Measurements from ENCODE around the gene CDC42EP1.

The CDC42EP1 gene

DNA sequence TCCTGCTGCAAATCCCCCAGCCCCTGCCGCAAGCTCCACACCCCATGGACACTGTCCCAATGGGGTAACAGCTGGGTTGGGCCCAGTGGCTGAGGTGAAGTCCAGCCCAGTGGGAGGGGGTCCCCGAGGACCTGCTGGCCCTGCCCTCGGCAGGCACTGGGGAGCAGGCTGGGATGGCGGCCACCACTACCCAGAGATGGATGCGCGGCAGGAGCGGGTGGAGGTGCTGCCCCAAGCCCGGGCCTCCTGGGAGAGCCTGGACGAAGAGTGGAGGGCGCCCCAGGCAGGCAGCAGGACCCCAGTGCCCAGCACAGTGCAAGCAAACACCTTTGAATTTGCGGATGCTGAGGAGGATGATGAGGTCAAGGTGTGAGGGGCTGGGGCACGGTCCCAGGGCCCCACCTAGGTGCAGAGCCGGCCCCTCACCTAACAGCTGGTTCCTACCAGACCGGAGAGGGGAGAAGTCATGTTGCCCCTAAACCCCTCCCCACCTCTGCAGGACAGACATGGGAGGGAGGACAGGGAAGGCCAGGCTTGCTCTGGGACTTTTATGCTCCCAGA lies 8.2 kb downstream of the CDC42EP1 start:
- H3K27me3 ChIP-seq (ENCODE audit: insufficient read depth, low read length) = no peaks in the 10 kb centered on the region
- no peak overlapping the region for H2AFZ ChIP-seq (ENCODE audit: low read depth, low read length)
- no peaks in the 10 kb centered on the region for H3K4me1 ChIP-seq (ENCODE audit: insufficient read depth, low read length)
- H3K4me3 ChIP-seq (ENCODE audit: low read length) = no peak overlapping the region
- no peaks in the 10 kb centered on the region for H3K9me3 ChIP-seq (ENCODE audit: low read length)
- peaks cover 8% of the 10 kb centered on the region for H3K36me3 ChIP-seq (ENCODE audit: insufficient read depth, low read length)

DNA sequence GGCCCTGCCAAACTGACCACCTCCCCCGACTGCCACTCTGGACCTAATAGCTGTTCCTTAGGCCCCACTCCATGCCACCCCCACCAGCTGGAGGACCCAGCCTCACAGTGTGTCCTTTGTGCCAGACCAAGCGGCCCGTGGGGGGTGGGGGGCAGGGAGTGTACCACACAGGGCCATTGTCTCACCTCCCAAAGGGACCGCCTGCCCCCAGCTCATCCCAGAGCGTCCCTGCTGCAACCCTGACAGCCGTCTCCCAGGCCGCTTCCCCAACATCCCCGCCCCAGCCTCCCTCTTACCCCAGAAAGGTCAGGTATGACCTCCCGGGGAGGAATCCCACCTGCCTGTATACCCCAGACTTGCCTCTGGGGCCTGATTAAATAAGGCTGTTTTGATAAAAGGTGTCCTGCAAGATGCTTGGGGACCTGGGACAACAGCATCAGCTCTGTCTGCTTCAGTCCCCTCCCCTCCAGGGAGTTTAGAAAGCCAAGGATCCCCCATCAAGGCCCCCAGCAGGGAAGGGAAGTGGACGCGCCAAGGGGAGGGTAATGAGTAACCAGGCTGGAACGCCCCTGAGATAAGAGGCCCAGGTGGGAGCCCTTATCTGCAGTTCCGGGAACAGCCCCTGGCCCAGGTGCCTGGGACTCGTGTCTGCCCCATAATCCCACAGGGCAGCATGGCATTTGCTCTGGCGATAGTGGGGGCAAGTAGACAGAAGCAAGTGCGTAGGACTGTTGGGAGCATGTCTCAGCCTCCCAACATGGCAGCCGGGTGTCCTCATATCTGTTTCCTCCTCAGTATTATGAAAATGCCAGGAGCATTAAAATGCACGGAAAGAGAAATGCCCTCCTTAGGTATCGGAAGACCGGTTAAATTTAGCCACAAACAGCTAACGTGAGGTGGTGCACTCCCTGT lies 9.0 kb downstream of the CDC42EP1 start:
- Histone ChIP-seq H3K27me3 (ENCODE audit: insufficient read depth, low read length) (no peaks in the 10 kb centered on the region), H3K9me3 (ENCODE audit: low read length) (no peaks in the 10 kb centered on the region), H3K4me3 (ENCODE audit: low read length) (no peak overlapping the region), H3K36me3 (ENCODE audit: insufficient read depth, low read length) (peaks cover 8% of the 10 kb centered on the region), H3K4me1 (ENCODE audit: insufficient read depth, low read length) (no peaks in the 10 kb centered on the region), H2AFZ (ENCODE audit: low read depth, low read length) (no peak overlapping the region)

DNA sequence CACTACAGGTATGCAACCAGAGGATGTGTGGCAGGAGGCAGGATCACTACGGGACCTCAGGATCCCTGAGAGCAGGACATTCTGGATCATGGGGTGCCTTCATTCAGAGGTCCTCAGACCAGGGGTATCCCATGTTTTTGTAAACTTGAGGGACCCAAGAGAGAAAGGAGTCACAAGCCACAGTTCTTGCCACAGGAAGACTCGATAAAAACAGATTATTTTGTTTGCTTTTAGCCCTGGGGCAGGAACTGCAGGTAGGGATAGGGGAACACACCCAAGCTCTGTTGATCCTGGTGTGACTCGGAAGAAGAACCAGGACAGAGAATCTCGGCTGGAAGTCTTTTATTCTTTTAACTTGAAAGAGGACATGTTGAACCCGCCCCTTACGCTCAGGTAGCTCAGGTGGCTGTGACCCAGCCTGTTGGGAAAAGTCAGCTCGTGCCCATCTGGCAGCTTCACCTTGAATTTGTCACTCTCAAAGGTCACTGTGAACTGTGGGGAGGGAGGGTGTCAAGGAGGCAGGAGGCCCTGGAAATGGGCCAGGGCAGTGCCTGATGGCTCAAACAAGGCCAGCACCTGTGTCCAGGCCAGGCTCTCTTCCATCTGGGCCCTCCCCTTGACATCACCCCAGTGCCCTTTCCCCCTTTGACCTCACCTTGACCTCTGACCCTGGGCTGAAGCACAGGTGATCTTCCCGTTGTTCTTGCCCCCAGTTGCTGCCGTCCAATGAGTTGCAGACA lies 9.8 kb downstream of the CDC42EP1 start:
- Histone ChIP-seq H3K4me3 (ENCODE audit: low read length) (no peak overlapping the region), H3K36me3 (ENCODE audit: insufficient read depth, low read length) (peaks cover 8% of the 10 kb centered on the region), H3K9me3 (ENCODE audit: low read length) (no peaks in the 10 kb centered on the region), H2AFZ (ENCODE audit: low read depth, low read length) (no peak overlapping the region), H3K4me1 (ENCODE audit: insufficient read depth, low read length) (no peaks in the 10 kb centered on the region), H3K27me3 (ENCODE audit: insufficient read depth, low read length) (no peaks in the 10 kb centered on the region)

DNA sequence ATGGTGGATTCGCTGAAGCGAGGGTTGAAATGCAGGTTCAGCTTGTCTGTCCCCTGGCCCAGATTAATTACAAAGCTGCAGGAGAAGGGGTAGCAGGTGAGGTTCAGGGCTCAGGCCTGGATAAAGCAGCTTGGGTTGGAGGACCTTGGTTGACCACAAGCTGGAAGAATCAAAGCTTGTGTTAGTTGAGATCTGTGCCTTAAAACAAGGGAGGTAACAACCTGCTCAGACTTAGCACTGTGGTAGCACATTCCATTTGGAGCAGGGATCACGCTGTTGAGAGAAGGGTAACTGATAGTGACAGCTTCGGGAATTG lies 10.3 kb downstream of the CDC42EP1 start:
- Histone ChIP-seq H3K4me3 (ENCODE audit: low read length) (no peak overlapping the region), H3K27me3 (ENCODE audit: insufficient read depth, low read length) (no peaks in the 10 kb centered on the region), H3K36me3 (ENCODE audit: insufficient read depth, low read length) (peaks cover 8% of the 10 kb centered on the region), H3K4me1 (ENCODE audit: insufficient read depth, low read length) (no peaks in the 10 kb centered on the region), H3K9me3 (ENCODE audit: low read length) (no peaks in the 10 kb centered on the region), H2AFZ (ENCODE audit: low read depth, low read length) (no peak overlapping the region)

DNA sequence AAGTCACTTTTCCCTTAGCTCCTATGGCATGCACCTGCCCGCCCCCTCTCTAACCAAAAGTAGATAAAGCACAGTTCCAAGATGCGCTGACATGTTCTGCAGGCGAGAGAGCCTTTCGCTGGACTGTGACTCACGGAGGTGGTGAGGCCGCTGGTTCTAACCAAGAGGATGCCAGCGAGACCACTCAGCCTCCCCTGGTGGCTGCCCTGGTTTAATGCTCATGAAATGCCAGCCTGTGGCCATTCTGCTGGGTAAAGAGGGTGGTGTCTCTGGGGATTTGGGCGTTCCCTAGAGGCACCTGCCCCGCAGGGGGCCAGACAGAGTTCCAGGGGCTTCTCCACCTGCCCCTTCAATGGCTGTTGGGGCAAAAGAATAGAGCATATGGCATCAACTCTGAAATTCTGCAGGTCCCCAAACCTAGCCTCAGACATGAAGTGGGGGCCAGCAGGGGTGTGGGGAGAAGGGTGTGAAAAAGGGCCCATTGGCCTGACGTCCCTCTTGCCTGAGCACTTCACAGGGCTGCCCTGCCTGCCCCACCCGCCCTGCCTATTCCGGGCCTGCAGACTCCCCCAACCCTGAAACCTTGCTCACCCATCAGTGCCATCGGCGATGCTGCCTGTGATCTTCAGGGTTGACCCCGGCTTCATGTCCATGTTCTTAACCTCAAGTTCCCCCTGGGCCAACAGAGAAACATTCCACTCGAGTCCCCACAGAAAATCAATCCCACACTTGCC lies 11.1 kb downstream of the CDC42EP1 start:
- H3K4me1 ChIP-seq (ENCODE audit: insufficient read depth, low read length) = no peaks in the 10 kb centered on the region
- H3K4me3 ChIP-seq (ENCODE audit: low read length) = no peak overlapping the region

DNA sequence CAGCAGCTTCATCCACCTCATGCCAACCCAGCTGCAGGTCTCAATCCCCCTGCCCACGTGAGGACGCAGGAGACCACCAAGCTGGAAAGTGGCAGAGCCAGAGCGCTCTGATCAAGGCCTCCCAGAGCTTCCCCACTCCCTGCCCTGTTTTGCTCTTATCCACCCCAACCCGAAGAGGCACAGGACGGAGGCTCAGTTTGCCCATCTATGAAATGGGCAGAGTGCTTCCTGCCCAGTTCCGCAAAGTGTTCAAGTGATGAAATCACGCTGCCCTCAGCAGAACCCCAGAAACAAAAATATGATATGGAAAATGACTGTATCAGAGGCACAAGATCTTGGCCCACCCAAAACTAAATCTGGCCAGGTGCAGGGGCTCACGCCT lies 11.7 kb downstream of the CDC42EP1 start:
- Histone ChIP-seq H3K9me3 (ENCODE audit: low read length) (no peaks in the 10 kb centered on the region), H3K27me3 (ENCODE audit: insufficient read depth, low read length) (no peaks in the 10 kb centered on the region), H3K4me1 (ENCODE audit: insufficient read depth, low read length) (no peaks in the 10 kb centered on the region)

More for the DNA sequence above, 11.1 kb downstream of the CDC42EP1 start:
- Histone ChIP-seq H3K27me3 (ENCODE audit: insufficient read depth, low read length) (no peaks in the 10 kb centered on the region), H2AFZ (ENCODE audit: low read depth, low read length) (no peak overlapping the region), H3K36me3 (ENCODE audit: insufficient read depth, low read length) (peaks cover 5% of the 10 kb centered on the region), H3K9me3 (ENCODE audit: low read length) (no peaks in the 10 kb centered on the region)

DNA sequence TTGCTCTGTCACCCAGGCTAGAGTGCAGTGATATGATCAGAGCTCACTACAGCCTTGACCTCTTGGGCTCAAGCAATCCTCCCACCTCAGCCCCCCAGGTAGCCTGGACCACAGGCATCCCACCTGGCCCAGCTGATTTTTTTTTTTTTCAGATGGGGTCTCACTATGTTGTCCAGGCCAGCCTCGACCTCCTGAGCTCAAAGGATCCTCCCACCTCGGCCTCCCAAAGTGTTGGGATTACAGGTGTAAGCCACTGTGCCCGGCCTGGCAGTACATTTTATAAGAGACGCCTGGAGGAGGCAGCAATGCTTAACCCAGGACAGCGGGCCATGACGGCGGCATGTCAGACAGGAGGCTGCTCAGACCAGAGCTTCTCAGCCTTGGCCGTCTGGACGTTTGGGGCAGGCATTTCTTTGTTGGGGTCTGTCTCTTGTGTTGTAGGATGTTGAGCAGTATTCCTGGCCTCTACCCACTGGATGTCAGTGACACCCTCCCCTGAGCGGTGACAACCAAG lies 15.3 kb downstream of the CDC42EP1 start:
- Histone ChIP-seq H3K36me3 (ENCODE audit: insufficient read depth, low read length) (no peaks in the 10 kb centered on the region), H3K9me3 (ENCODE audit: low read length) (no peaks in the 10 kb centered on the region), H2AFZ (ENCODE audit: low read depth, low read length) (no peak overlapping the region), H3K4me1 (ENCODE audit: insufficient read depth, low read length) (no peaks in the 10 kb centered on the region), H3K27me3 (ENCODE audit: insufficient read depth, low read length) (peaks cover 2% of the 10 kb centered on the region), H3K4me3 (ENCODE audit: low read length) (no peak overlapping the region)

More for the DNA sequence above, 11.7 kb downstream of the CDC42EP1 start:
- Histone ChIP-seq H3K4me3 (ENCODE audit: low read length) (no peak overlapping the region), H3K36me3 (ENCODE audit: insufficient read depth, low read length) (no peaks in the 10 kb centered on the region), H2AFZ (ENCODE audit: low read depth, low read length) (no peak overlapping the region)

DNA sequence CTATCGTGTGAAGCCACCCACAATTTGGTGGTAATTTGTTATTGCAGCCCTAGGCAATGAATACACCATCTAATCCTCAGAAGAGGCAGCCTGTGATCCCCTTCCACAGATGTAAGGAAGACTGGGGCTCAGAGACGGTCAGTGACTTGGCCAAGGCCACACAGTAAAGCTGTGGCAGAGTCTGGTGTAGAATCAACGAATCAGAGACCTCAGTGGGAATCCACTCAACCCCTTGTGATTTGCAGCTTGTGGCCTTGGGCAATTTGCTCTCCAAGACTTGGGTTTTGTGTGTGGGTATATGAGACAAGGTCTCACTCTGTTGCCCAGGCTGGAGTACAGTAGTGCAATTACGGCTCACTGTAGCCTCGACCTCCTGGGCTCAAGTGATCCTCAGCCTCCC lies 17.7 kb downstream of the CDC42EP1 start:
- Histone ChIP-seq H3K4me3 (ENCODE audit: low read length) (no peak overlapping the region), H3K27me3 (ENCODE audit: insufficient read depth, low read length) (peaks cover 9% of the 10 kb centered on the region), H2AFZ (ENCODE audit: low read depth, low read length) (no peak overlapping the region), H3K4me1 (ENCODE audit: insufficient read depth, low read length) (no peaks in the 10 kb centered on the region), H3K36me3 (ENCODE audit: insufficient read depth, low read length) (no peaks in the 10 kb centered on the region), H3K9me3 (ENCODE audit: low read length) (no peaks in the 10 kb centered on the region)

DNA sequence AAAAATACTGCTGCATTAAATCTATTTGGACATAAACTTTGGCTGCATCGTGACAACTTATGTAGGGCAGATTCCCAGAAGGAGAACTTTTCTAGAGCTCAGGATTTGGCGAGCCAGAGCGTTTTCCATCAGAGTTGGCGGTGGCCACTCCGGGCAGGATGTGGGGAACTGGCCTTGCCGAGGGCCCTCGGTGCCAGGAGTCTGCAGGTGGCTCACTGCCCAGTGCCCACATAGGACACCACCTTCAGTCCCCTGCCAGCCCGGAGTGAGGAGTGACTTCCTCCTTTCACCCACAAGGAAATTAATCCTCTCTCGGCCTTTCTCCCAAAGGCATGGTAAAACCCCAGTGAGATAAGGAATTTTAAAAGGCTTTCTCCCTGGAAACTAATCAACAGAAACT lies 21.2 kb downstream of the CDC42EP1 start:
- H3K27me3 ChIP-seq (ENCODE audit: insufficient read depth, low read length) = peaks cover 9% of the 10 kb centered on the region
- no peaks in the 10 kb centered on the region for H3K9me3 ChIP-seq (ENCODE audit: low read length)
- no peak overlapping the region for H2AFZ ChIP-seq (ENCODE audit: low read depth, low read length)
- H3K4me3 ChIP-seq (ENCODE audit: low read length) = no peak overlapping the region
- H3K4me1 ChIP-seq (ENCODE audit: insufficient read depth, low read length) = no peaks in the 10 kb centered on the region
- H3K36me3 ChIP-seq (ENCODE audit: insufficient read depth, low read length) = no peaks in the 10 kb centered on the region

DNA sequence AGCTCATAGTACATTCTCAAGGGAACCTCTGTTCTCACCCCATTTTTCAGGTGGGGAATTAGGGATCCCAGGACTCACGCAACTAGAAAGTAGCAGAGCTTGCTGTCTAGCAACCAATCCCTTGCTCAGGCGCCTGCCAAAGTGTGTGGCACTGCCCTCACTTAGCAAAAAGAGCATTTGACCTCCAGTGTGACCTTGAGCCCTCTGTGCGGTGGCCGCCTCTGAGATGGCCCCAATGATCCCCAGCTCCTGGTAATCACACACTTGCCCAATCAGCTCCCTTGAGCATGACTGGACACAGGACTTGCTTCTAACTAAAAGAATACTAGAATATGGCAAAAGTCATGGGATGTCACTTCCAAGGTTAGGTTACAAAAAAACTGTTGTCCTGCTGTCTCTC lies 22.2 kb downstream of the CDC42EP1 start:
- Histone ChIP-seq H2AFZ (ENCODE audit: low read depth, low read length) (no peak overlapping the region), H3K4me1 (ENCODE audit: insufficient read depth, low read length) (no peaks in the 10 kb centered on the region), H3K9me3 (ENCODE audit: low read length) (no peaks in the 10 kb centered on the region), H3K36me3 (ENCODE audit: insufficient read depth, low read length) (no peaks in the 10 kb centered on the region), H3K27me3 (ENCODE audit: insufficient read depth, low read length) (peaks cover 15% of the 10 kb centered on the region), H3K4me3 (ENCODE audit: low read length) (no peak overlapping the region)

DNA sequence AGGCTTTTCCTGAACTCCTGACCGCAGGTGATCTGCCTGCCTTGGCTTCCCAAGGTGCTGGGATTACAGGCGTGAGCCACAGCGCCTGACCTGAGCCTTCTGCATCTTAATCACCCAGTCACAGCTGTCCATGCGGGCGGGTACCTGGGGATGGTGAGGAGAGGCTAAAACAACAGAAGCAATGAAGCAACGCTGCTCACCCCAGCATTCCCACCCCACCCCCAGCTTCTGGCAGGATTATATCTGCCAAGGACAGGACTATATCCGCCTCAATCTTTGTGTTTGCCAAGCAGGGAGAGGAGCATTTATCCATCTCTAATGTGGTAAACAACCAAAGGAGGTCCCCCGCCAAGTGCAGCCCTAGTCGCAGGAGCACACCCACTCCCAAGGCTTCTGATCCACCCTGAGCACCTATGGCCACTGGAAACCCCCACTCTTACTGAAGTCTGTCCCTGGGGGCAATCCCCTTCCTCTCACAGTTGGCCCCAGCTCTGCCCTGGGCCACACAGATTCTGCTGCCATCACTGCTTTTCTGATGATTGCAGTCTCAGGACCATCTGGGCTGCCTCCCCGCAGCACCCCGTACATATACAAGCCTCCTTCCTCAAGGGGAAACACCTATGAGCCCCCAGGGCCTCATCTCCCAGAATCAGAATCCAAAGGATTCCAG lies 28.4 kb downstream of the CDC42EP1 start:
- Histone ChIP-seq H3K4me3 (ENCODE audit: low read length) (no peak overlapping the region), H3K36me3 (ENCODE audit: insufficient read depth, low read length) (no peaks in the 10 kb centered on the region), H3K9me3 (ENCODE audit: low read length) (no peaks in the 10 kb centered on the region), H3K4me1 (ENCODE audit: insufficient read depth, low read length) (no peaks in the 10 kb centered on the region), H2AFZ (ENCODE audit: low read depth, low read length) (no peak overlapping the region), H3K27me3 (ENCODE audit: insufficient read depth, low read length) (peaks cover 8% of the 10 kb centered on the region)

DNA sequence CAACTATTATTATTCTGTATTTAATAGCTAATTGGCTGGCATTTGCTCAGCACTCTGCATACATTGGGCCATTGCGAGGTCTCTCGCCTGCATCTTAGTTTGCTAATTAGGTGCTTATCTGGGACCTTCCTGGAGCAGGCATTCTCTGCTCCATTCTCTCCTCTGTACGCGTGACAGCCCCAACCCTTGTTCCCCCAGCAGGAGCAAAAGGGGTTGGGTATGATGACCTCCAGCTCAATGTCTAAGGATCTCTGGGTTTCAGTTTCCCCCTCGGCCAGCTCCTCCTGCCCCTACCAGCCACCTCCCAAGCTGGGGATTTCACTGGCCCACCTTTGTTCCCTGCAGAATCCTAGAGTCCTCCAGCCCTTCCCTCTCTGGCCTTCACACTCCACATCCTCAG lies 29.4 kb downstream of the CDC42EP1 start:
- H3K27me3 ChIP-seq (ENCODE audit: insufficient read depth, low read length) = peaks cover 8% of the 10 kb centered on the region
- no peaks in the 10 kb centered on the region for H3K4me1 ChIP-seq (ENCODE audit: insufficient read depth, low read length)
- no peaks in the 10 kb centered on the region for H3K9me3 ChIP-seq (ENCODE audit: low read length)
- no peak overlapping the region for H2AFZ ChIP-seq (ENCODE audit: low read depth, low read length)
- no peak overlapping the region for H3K4me3 ChIP-seq (ENCODE audit: low read length)
- no peaks in the 10 kb centered on the region for H3K36me3 ChIP-seq (ENCODE audit: insufficient read depth, low read length)

Data from neuron (in vitro differentiated cells).